Transverse colon (tissue), 4 donors: ENCODE results near the gene SNRK.

ENCODE experiments used
- POLR2AphosphoS5 ChIP-seq, 3 donors: sonication (generic); formaldehyde crosslinking; IDR thresholded peaks; one replicate each; pipeline ENCODE4 v1.6.1; 2016; ENCODE audit warnings: antibody characterized with exemption in 3 of 3
- TF ChIP-seq, protein P1 (sequence below), 5 experiments: fragments of 200-600 bp in 3 of 5; fragments of 450-650 bp in 2 of 5; sonication (generic) in 3 of 5; IDR thresholded peaks; 1 replicate in 2 of 5; 2 replicates in 3 of 5; pipeline ENCODE4 v1.5.1; 2016 to 2017; ENCODE audit warnings: antibody characterized with exemption in 5 of 5, inconsistent platforms in 3 of 5, mild to moderate bottlenecking in 2 of 5, moderate library complexity in 1 of 5

GRCh38 chr3:43373560-43373928 is 87.2 kb downstream of the SNRK start:
- TF ChIP-seq POLR2AphosphoS5 (IDR thresholded peaks at IDR 0.05): no peak
- TF ChIP-seq, protein P1, sequence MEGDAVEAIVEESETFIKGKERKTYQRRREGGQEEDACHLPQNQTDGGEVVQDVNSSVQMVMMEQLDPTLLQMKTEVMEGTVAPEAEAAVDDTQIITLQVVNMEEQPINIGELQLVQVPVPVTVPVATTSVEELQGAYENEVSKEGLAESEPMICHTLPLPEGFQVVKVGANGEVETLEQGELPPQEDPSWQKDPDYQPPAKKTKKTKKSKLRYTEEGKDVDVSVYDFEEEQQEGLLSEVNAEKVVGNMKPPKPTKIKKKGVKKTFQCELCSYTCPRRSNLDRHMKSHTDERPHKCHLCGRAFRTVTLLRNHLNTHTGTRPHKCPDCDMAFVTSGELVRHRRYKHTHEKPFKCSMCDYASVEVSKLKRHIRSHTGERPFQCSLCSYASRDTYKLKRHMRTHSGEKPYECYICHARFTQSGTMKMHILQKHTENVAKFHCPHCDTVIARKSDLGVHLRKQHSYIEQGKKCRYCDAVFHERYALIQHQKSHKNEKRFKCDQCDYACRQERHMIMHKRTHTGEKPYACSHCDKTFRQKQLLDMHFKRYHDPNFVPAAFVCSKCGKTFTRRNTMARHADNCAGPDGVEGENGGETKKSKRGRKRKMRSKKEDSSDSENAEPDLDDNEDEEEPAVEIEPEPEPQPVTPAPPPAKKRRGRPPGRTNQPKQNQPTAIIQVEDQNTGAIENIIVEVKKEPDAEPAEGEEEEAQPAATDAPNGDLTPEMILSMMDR (IDR thresholded peaks at IDR 0.05): no peak
